Pancreas (tissue), 10 donors: Measurements from ENCODE around the gene EIF4H. TPM values are rescaled to one million over a fixed set of nuclear protein-coding genes. Genes with fewer than 3 reads are reported as not detected.

Experiments
- ATAC-seq, 4 donors: fragments of 200-7000 bp; cut with Tn5 transposase; one replicate each; pipeline versions ENCODE4 v1.8.0 to v1.9.1; 2020; ENCODE audit warnings: mild to moderate bottlenecking in 4 of 4, moderate library complexity in 4 of 4
- DNase-seq, 6 donors: peaks; one replicate each; pipeline ENCODE4 v3.0.0-alpha.2; 2020
- FAIRE-seq: peaks from 2 replicates; lab custom pipeline; 2012; peaks lifted over from hg19 to GRCh38; lab: Jason Lieb, UNC
- H3K27ac ChIP-seq, 4 donors: fragments of 200-600 bp; sonication (generic); 1 replicate in 3 of 4; 2 replicates in 1 of 4; pipeline versions ENCODE4 v1.5.0 to v1.8.0; 2020
- H3K27me3 ChIP-seq, 4 donors: fragments of 200-600 bp; one replicate each; pipeline ENCODE4 v1.8.0; 2021
- H3K36me3 ChIP-seq, 3 donors: fragments of 200-600 bp; sonication (generic) in 1 of 3; one replicate each; pipeline versions ENCODE4 v1.5.0 to v1.8.0; 2020 to 2021
- H3K4me1 ChIP-seq, 3 donors: fragments of 200-600 bp; one replicate each; pipeline ENCODE4 v1.8.0; 2021
- H3K4me3 ChIP-seq, 4 donors: fragments of 200-600 bp; sonication (generic) in 2 of 4; one replicate each; pipeline versions ENCODE4 v1.5.0 to v1.8.0; 2020 to 2021
- H3K9me3 ChIP-seq, 4 donors: fragments of 200-600 bp; one replicate each; pipeline ENCODE4 v1.8.0; 2021
- CTCF ChIP-seq, 4 donors: fragments of 200-600 bp; sonication (generic) in 3 of 4; IDR thresholded peaks; one replicate each; pipeline versions ENCODE4 v1.5.0 to v1.8.0; 2021; ENCODE audit warnings: antibody characterized with exemption in 4 of 4
- WGBS, 2 donors: extraction: QIAGEN DNeasy Blood & Tissue Kit; methylation state at CpG; one replicate each; pipeline ENCODE4 v1.1.7; 2013; 5-methylcytosine and 5-hydroxymethylcytosine counted together
- intact Hi-C, 3 donors: fragments of 100-400 bp; cut with DNase I; formaldehyde crosslinking; loops; one replicate each; pipeline versions ENCODE4 v1.11.1 to v1.14.2; 2022
- polyA plus RNA-seq, 2 donors: library from polyadenylated mRNA; stranded (reverse); fragments of 200-250 nt; gene quantifications; one replicate each; pipeline ENCODE4 v1.2.3, GENCODE V29; 2013
- total RNA-seq, 6 donors: library from RNA; stranded (reverse); fragmentation: NEBNext Ultra II Directional in 4 of 6; extraction: Animal tissue kit (Norgen Biotek cat#: 25700) in 4 of 6; gene quantifications; one replicate each; pipeline versions ENCODE4 v1.2.1 to v1.2.4, GENCODE V29; 2021 to 2023
- donor health status: healthy with polysubstance abuse.
- donor health status: DM: no; HTN: no; CAD: no; lungs with moderate emphysema.
- donor health status: DM: no; HTN: no; CAD: no.
- donor health status: control.
- donor health status: control.
- donor health status: Bipolar disorder and iron deficiency.
- donor health status: DM: yes; HTN: yes; CAD: no.
- donor health status: DM: no; HTN: no; CAD: no.
- donor health status: DM: no; HTN: no; CAD: no.
- donor health status: DM: yes; HTN: yes; CAD: no.

The EIF4H gene
- total and polyA plus RNA-seq, 8 donors = 73.0 to 195 (median 130) TPM

GRCh38 chr7:74235518-74236268, 61.5 kb downstream of the EIF4H start:
- intact Hi-C loops = loop anchor here in 1 of 3 donors (10.0 kb wide), 1 partner anchor 59 kb away; no protein-coding TSS in a partner anchor
- Histone ChIP-seq H3K9me3 (no peaks in the 10 kb centered on the region), H3K27me3 (no peaks in the 10 kb centered on the region), H3K4me3 (no peak overlapping the region), H3K4me1 (peaks cover 0 to 6% (median 0%) of the 10 kb centered on the region in 3 donors), H3K36me3 (peaks cover 0 to 25% (median 0%) of the 10 kb centered on the region in 3 donors), H3K27ac (no peak overlapping the region)
- DNase-seq (no peak), ATAC-seq (no peak), FAIRE-seq (no peak)
- TF ChIP-seq CTCF (IDR thresholded peaks at IDR 0.05) = no peak
- 86 to 90% methylated on average over 8 of the region's 8 CpGs for WGBS, 2 donors

GRCh38 chr7:74236284-74236683, 62.1 kb downstream of the EIF4H start:
- no peak for DNase-seq
- Histone ChIP-seq H3K4me1 (peaks cover 0 to 6% (median 0%) of the 10 kb centered on the region in 3 donors), H3K27ac (no peak overlapping the region), H3K27me3 (no peaks in the 10 kb centered on the region), H3K36me3 (peaks cover 0 to 30% (median 0%) of the 10 kb centered on the region in 3 donors), H3K9me3 (no peaks in the 10 kb centered on the region), H3K4me3 (no peak overlapping the region)
- WGBS, 2 donors = 94 to 98% methylated on average over 3 of the region's 3 CpGs
- intact Hi-C loops = loop anchor here in 1 of 3 donors (10.0 kb wide), 1 partner anchor 59 kb away; no protein-coding TSS in a partner anchor
- no peak for TF ChIP-seq CTCF (IDR thresholded peaks at IDR 0.05)
- FAIRE-seq = no peak
- ATAC-seq = no peak

- no peak for TF ChIP-seq CTCF (IDR thresholded peaks at IDR 0.05)
- no peaks in the 10 kb centered on the region for H3K27me3 ChIP-seq
- ATAC-seq = peak; percentile 45 to 67 (median 58)
- no peaks in the 10 kb centered on the region for H3K4me1 ChIP-seq
- intact Hi-C loops = no loop called here
- 65 to 75% methylated on average over 4 of the region's 4 CpGs for WGBS, 2 donors
- H3K9me3 ChIP-seq = no peaks in the 10 kb centered on the region
- no peak for FAIRE-seq
- no peak overlapping the region for H3K4me3 ChIP-seq
- peaks cover 0 to 32% (median 3%) of the 10 kb centered on the region in 3 donors for H3K36me3 ChIP-seq
- no peak overlapping the region for H3K27ac ChIP-seq
- peak in 2 of 6 donors; percentile 38 to 48 for DNase-seq
These were observed 66.3 kb downstream of the EIF4H start for GRCh38 chr7:74240482-74240881.

- intact Hi-C loops = no loop called here
- FAIRE-seq = no peak
- no peaks in the 10 kb centered on the region for H3K9me3 ChIP-seq
- H3K4me3 ChIP-seq = no peak overlapping the region
- H3K4me1 ChIP-seq = peaks cover 0 to 3% (median 0%) of the 10 kb centered on the region in 3 donors
- no peak for TF ChIP-seq CTCF (IDR thresholded peaks at IDR 0.05)
- DNase-seq = no peak
- no peak overlapping the region for H3K27ac ChIP-seq
- H3K27me3 ChIP-seq = no peaks in the 10 kb centered on the region
- peaks cover 0 to 32% (median 6%) of the 10 kb centered on the region in 3 donors for H3K36me3 ChIP-seq
- 89 to 96% methylated on average over 6 of the region's 6 CpGs for WGBS, 2 donors
- no peak for ATAC-seq
These were observed 67.9 kb downstream of the EIF4H start for GRCh38 chr7:74242122-74242443.

GRCh38 chr7:74246497-74246896, 72.3 kb downstream of the EIF4H start:
- peaks cover 0 to 11% (median 11%) of the 10 kb centered on the region in 3 donors for H3K36me3 ChIP-seq
- no peak overlapping the region for H3K27ac ChIP-seq
- peaks cover 0 to 3% (median 0%) of the 10 kb centered on the region in 3 donors for H3K4me1 ChIP-seq
- no peaks in the 10 kb centered on the region for H3K27me3 ChIP-seq
- H3K4me3 ChIP-seq = no peak overlapping the region
- TF ChIP-seq CTCF (IDR thresholded peaks at IDR 0.05) = no peak
- intact Hi-C loops = no loop called here
- DNase-seq = no peak
- no peak for ATAC-seq
- 23 to 26% methylated on average over 4 of the region's 4 CpGs for WGBS, 2 donors
- FAIRE-seq = no peak
- no peaks in the 10 kb centered on the region for H3K9me3 ChIP-seq
